Cortex of kidney (tissue), 1 donor: ENCODE results near the gene RNU11.
A peak's percentile ranks its signal among the peaks of the same experiment; 100 is the strongest.
"Not testable (repeated sequence)": the region's sequence is repeated elsewhere in the genome, so short reads cannot be mapped to it uniquely, and the experiment has no call there.

Experiments used
- DNase-seq: peaks from one replicate; lab custom pipeline; 2025; lab: John Stamatoyannopoulos, UW

Gene RNU11

GRCh38 chr1:28648474-28649198 is at the start of gene RNU11:
Gene RNU11, plus strand, starts transcription at chr1:28648600.
- no peak for DNase-seq

- no peak for DNase-seq
Observed at GRCh38 chr1:28601696-28602095, 46.7 kb upstream of the RNU11 start.

GRCh38 chr1:28602536-28603439 is 45.6 kb upstream of the RNU11 start:
- DNase-seq: no peak

- DNase-seq: no peak
Observed at GRCh38 chr1:28604411-28604810, 44.0 kb upstream of the RNU11 start.

- DNase-seq: no peak
Observed at GRCh38 chr1:28604962-28605361, 43.4 kb upstream of the RNU11 start.

GRCh38 chr1:28606771-28607170 is 41.6 kb upstream of the RNU11 start:
- no peak for DNase-seq

- no peak for DNase-seq
Observed at GRCh38 chr1:28613175-28613574, 35.2 kb upstream of the RNU11 start.

GRCh38 chr1:28631713-28632112 is 16.7 kb upstream of the RNU11 start:
- no peak for DNase-seq

GRCh38 chr1:28632560-28632959 is 15.8 kb upstream of the RNU11 start:
- no peak for DNase-seq

- DNase-seq: no peak
Observed at GRCh38 chr1:28640766-28641165, 7.6 kb upstream of the RNU11 start.

- DNase-seq: no peak
Observed at GRCh38 chr1:28642056-28642846, 6.1 kb upstream of the RNU11 start.

- DNase-seq: peak; percentile 27
Observed at GRCh38 chr1:28642847-28643635, 5.4 kb upstream of the RNU11 start, which contains the start of gene TAF12. Gene TAF12, minus strand, starts transcription at chr1:28643067. Its CDS starts 20,986 bp downstream, at chr1:28622081.

GRCh38 chr1:28644494-28644893 is 3.9 kb upstream of the RNU11 start:
- no peak for DNase-seq

GRCh38 chr1:28645406-28645805 is 3.0 kb upstream of the RNU11 start:
- DNase-seq: not testable (repeated sequence)

- DNase-seq: no peak
Observed at GRCh38 chr1:28646040-28646439, 2.4 kb upstream of the RNU11 start.

GRCh38 chr1:28648008-28648473 is 359 bp upstream of the RNU11 start:
- DNase-seq: no peak

GRCh38 chr1:28653063-28653462 is 4.7 kb downstream of the RNU11 start:
- not testable (repeated sequence) for DNase-seq

GRCh38 chr1:28653870-28654269 is 5.5 kb downstream of the RNU11 start:
- not testable (repeated sequence) for DNase-seq

- not testable (repeated sequence) for DNase-seq
Observed at GRCh38 chr1:28655448-28656311, 7.3 kb downstream of the RNU11 start.

- DNase-seq: no peak
Observed at GRCh38 chr1:28656335-28656734, 7.9 kb downstream of the RNU11 start.
